Embryonic facial prominence (tissue), 1 donor: ENCODE measurements around the gene POMP.
A peak's percentile ranks its signal among the peaks of the same experiment; 100 is the strongest.
"Not testable (repeated sequence)": the region's sequence is repeated elsewhere in the genome, so short reads cannot be mapped to it uniquely, and the experiment has no call there.

Experiments used
- DNase-seq: peaks from one replicate; pipeline ENCODE4 v3.0.0-alpha.2; 2016; ENCODE audit errors: extremely low spot score

The POMP gene

DNA sequence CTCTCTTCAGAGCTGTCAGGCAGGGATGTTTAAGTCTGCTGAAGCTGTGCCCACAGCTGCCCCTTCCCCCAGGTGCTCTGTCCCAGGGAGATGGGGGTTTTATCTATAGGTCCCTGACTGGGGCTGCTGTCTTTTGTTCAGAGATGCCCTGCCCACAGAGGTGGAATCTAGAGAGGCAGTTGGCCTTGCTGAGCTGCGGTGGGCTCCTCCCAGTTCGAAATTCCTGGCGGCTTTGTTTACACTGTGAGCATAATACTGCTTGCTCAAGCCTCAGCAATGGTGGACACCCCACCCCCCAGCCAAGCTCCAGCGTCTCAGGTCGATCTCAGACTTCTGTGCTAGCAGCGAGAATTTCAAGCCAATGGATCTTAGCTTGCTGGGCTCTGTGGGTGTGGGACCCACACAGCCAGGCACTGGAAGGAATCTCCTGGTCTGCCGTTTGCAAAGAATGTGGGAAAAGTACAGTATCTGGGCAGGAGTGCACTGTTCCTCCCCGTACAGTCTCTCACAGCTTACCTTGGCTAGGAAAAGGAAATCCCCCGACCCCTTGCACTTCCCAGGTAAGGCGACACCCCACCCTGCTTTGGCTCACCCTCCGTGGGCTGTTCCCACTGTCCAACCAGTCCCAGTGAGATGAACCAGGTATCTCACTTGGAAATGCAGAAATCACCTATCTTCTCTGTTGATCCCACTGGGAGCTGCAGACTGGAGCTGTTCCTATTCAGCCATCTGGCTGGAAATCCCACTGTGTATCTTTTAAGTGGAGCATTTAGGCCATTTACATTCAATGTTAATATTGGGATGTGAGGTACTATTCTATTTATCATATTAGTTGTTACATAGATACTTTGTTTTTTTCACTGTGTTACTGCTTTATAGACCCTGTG lies 34.9 kb downstream of the POMP start:
- DNase-seq, result not testable (repeated sequence)

- DNase-seq, result no peak
Measured at GRCh38 chr13:28697441-28697840, 38.5 kb downstream of the POMP start.

DNA sequence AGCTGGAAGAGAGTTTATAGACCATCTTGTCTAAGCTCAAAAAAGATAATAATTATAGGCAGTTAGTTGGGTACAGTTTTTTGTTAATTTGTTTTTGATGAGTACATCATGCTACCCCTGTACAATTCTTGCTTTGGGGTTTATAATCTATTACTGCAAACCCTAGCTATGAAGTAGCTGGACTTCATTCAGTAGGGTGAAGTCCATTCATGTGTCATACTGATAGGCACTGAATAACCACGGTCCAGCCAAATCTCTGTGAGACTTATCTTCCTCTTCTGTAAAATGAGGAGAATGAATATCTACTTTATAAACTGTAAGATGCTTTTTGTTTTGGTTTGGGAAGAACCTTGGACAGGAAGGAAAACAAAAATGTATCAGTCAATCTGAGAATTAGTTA lies 40.3 kb downstream of the POMP start:
- DNase-seq, result no peak

GRCh38 chr13:28704282-28704681 lies 45.4 kb downstream of the POMP start:
- DNase-seq, result no peak

- no peak for DNase-seq
Measured at GRCh38 chr13:28704919-28705318, 46.0 kb downstream of the POMP start.

- no peak for DNase-seq
Measured at GRCh38 chr13:28705461-28706083, 46.6 kb downstream of the POMP start.

GRCh38 chr13:28707629-28708427 lies 48.9 kb downstream of the POMP start:
- DNase-seq, result peak; percentile 41

DNA sequence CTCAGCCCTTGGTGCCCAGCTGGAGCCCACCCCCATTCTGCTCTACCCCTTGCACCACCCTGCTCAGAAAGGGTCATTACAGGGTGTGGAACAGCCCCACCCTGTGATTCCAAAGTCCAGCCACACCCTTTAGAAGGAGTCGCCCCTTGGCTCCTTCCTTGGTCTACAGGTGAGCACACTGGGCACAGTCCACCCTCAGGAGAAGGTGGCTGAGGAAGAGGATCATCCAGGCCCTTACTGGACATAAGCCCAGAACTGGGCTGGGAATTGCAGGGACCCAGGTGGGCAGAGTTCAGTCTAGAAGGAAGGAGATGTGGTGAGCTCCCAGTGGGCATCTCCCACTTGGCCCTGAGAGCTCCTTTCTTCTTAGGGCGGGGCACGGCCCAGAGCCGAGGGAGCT lies 51.2 kb downstream of the POMP start:
- no peak for DNase-seq

DNA sequence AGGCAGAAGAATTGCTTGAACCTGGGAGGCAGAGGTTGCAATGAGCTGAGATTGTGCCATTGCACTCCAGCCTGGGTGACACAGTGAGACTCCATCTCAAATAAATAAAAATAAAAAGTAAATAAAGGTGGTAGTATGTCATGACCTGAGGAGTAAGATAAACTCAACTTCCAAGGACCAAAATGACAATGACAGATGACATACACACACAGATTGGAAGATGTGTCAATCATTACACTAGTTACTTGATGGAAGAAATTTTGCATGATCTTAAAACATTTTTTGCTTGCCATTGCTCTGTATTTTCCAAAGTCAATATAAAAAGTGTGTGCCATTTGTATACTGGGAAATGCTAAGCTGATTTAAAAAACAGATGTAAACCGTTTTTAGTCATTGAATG lies 55.7 kb downstream of the POMP start:
- no peak for DNase-seq

- no peak for DNase-seq
Measured at GRCh38 chr13:28716511-28716910, 57.6 kb downstream of the POMP start.

- no peak for DNase-seq
Measured at GRCh38 chr13:28717170-28717569, 58.2 kb downstream of the POMP start.

DNA sequence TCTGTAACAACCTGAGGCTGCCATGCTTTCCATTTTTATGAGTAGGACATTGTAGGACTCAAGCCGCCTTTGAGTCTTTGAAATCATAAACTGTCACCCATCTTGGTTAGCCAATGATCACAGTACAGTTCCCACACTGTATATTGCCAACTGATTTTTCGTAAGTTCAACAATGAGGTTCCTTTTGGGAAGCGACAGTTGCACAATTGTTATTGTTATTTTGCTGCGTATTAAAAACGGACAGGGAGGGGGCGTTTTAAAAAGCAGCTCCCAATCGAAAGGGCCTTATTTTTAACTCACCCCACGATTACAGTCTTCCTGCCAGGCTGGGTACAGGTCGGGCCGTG lies 59.2 kb downstream of the POMP start:
- no peak for DNase-seq

DNA sequence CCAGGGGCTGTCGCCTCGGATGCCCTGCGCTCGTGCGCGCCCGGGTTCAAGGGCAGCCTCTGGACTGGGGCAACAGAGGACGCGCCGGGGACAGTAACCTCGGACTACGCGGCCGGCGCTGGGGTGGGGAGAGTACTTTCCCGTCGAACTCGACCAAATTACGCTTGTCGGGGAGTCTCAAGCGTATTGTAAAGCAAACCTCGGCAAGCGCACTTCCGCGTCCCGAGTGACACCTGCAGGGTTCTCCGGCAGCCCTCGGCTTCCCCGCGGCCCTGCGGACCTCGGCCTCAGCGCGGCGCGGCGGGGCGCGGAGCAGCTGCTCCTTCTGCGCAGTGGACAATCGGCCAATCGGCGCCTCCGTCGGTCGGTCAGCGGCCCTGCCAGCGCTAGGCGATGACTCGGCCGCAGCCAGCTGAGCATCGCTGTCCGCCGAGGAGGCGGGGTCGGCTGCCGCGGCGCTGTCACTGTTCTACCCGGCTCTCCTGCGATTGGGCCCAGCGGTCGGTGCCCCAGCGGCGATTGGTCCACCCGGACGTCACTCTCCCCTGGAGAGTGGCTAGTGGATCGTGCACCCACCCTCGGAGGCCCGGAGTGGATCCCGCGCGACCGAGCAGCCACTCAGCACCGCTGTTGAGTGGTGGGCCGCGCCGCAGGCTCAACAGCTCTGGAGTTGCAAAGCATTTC lies 59.8 kb downstream of the POMP start, which contains the start of gene SLC46A3:
Gene SLC46A3 (minus strand): TSS at position 428 of the 684 bp plus-strand sequence. CDS start 972 bp downstream, outside the sequence.
- peak; percentile 73 for DNase-seq

- no peak for DNase-seq
Measured at GRCh38 chr13:28719227-28720055, 60.5 kb downstream of the POMP start.

GRCh38 chr13:28723806-28724205 lies 64.9 kb downstream of the POMP start:
- no peak for DNase-seq

DNA sequence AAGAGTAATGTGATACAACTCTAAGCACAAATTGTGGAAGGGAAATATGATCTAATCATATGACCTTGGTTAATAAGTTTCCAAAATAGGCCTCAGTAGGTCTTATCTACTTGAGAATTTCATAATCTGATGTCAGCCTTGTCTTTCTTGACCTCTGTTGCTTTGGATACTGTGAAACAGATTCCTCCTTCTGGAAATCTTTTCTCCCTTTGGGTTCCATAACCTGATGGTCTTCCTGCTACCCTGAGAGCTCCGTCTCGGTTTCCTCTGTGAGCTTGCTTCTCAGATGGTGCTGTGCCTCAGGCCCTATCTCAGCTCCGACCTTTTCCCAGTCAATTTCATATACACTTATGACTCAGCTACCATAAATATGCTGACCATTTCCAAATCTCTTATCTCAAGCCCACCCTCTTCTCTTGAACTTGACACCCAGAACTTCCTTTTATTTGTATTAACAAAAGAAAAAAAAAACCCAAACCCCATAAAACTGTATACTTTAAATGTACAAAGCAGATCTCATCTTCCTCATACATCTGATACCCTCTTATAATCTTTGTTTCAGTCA lies 66.2 kb downstream of the POMP start:
- no peak for DNase-seq
